Eye (tissue), 1 donor: ENCODE results near the gene RHBDL1.

ENCODE experiments used
- DNase-seq: peaks from one replicate; pipeline ENCODE4 v3.0.0-alpha.2; 2015

Gene RHBDL1

DNA sequence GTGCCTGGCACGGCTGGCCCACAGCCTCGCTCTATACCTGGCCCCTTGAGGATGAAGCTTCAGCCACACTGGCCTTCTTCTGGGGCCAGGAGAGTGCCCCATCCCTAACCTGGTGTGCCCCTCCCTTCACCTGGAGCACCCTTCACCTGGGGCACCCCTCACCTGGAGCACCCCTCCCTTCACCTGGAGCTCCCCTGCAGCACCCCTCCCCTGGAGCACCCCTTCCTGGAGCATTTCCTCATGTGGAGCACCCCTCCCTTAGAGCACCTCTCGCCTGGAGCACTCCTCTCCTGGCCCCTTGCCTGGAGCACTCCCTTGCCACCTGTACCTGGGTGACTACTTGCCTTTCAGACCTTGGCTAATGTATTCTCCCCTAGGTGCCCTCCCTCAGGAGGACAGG is 32.5 kb downstream of the RHBDL1 start:
- no peak for DNase-seq

DNA sequence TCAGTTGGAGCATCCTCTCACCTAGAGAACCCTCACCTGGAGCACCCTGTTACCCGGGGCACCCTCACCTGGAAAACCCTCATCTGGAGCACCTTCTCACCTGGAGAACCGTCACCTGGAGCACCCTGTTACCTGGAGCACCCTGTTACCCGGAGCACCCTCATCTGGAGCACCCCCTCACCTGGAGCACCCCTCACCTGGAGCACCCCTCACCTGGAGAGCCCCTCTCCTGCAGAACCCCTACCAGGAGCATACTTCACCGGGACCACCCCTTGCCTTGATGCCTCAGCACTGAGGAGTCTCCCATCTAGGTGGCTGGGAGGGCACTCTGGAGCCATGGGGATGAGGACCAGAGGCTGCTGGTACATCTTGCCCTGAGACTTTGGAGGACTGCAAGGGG is 33.5 kb downstream of the RHBDL1 start:
- DNase-seq = no peak

GRCh38 chr16:709566-710499 is 34.4 kb downstream of the RHBDL1 start:
- peak; percentile 97 for DNase-seq

DNA sequence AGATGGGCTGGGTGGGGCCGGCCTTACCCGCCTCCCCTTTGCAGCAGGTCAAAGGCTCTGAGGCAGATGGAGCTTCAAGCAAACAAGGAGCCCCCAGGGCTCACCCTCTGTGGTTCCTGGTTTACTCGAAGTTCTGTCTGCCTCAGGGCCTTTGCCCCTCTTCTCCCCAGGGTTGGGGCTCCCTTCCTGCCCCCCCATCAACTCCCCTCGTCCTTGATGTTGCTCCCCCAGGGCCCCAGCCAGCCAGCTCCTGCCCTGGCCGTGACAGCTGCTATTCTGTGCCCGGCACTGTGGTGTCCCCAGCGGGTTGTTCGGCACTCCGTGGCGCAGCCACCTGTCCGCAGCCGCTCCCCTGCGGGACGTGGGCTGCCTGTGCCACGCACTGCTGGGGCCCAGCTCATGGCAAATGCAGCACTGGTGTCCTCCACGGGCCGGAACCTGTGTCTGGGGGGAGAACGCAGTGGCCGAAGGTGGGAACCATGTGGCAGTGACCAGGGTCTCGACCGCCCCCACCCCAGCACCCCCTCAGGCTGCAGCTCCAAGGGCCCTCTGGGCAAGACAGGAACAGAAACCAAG is 35.1 kb downstream of the RHBDL1 start:
- no peak for DNase-seq

DNA sequence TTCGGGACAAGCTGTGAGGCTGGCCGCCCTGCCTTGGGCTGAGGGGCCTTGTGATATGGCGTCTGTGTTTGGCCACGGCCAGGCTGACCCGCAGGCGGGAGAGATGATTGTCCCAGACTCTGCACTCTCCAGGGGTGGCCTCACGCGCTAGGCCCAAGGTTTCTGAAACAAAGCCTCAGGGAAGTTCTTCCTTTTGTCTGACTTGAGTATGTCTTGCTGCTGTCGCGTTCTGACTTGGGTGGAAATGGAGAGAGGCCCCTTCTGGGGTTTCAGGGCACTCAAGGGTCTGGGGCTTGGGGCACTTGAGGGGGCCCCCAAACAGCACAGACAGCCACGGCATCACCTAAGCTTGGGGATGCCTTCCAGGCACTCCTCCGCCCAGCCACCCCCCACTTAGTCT is 35.6 kb downstream of the RHBDL1 start:
- DNase-seq = no peak

DNA sequence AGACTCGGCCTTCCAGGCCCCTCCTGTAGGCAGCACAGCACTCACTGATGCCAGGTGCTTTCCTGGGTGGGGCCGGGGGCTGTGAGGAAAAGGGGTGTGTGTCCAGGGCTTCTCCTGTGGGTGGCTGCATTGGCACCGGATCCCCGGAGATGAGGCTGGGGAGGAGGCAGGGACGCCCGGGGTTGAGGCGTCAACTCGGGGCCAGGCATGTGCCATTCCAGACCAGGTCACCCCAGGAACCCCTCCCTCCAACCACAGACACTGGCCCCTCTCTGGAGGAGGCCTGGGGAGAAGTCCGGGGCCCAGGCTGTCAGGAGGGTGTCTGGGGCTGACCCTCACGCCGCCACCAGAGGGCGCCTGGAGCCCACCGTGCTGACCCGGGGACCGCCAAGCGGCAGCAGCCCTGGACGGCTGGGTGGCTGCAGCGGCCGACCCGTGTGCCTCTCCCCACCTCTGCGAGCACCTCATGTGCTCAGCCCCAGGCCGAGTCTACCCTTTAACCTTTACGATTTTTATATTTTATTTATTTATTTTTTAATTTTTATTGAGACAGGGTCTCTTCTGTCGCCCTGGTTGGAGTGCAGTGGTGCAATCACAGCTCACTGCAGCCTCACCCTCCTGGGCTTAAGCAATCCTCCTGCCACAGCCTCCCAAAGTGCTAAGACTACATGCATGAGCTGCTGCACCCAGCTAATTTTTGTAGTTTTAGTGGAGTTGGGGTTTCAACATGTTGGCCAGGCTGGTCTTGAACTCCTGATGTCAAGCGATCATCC is 36.3 kb downstream of the RHBDL1 start:
- peak; percentile 84 for DNase-seq

DNA sequence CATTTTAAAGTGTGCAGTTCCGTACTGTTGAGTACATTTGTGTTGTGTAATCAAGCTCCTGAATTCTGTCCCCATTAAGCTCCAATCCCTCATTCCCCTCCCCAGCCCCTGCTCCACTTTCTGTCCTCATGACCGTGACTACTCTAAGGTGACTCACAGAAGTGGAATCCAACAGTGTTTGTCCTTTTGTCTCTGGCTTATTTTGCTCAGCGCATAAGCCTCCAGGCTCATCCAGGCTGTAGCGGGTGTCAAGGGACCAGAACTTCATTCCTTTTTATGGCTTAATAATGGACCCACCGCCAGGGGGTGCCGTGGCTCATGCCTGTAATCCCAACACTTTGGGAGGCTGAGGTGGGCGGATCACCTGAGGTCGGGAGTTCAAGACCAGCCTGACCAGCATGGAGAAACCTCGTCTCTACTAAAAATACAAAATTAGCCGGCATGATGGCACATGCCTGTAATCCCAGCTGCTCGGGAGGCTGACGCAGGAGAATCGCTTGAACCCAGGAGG is 37.3 kb downstream of the RHBDL1 start:
- DNase-seq = peak; percentile 63

DNA sequence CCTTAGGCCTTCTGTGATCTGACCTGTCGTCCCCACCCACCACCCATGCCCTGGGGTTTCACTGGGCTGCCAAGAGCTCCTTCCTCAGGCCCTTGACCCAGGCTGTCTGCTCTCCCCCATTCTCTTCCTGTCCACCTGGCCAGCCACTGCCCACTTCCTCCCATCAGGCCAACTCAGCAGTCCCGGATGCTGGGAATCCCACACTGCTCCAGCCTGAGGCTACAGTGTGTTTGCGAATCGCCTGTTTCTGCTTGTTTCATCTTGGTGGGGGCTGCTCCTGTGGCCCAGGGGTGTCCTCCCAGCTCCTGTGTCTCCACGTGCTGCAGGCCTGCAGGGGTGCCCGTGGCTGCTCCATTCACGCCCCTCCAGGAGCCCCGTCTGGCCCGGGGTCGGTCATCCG is 38.6 kb downstream of the RHBDL1 start:
- no peak for DNase-seq

DNA sequence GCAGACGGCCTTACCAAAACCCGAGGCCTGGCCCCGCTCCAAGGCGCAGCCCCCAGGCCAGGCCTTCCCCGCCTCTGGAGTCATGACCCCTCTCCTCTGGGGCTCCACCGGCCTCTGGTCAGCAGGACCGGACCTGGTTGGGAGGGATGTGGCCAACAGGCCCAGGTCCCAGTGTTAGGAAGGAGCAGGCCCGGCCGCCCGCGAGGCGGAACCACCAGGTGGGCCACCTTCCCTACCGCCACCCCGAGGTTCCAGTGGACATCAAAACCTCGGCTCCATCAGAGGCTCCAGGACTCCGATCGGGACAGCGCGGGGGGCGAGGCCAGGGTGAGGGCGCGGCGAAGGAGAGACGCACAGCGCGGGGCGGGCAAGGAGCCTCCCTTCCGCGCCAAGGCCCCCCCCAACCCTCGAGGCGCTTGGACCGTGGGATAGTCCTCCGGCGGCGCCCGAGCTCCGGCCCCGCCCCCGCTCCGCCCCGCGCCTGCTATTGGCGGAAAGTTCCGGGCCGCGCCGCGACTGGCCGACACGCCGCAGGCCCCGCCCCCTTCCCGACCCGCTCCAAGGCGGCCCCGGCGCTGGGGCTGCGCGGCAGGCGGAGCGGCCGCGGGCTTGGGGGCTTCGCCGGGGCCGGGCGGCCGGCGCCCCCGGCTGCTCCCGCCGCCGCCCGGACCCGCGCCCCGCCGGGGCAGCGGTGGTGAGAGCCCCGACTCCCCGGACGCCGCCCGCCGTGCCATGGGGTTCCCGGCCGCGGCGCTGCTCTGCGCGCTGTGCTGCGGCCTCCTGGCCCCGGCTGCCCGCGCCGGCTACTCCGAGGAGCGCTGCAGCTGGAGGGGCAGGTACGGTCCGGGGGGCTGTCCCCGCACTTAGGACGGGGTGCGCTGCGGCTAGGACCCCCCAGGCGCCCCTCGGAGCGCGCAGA is 39.3 kb downstream of the RHBDL1 start, which contains the start of gene METRN:
METRN (plus strand) TSS at position 561 of the 919 bp plus-strand sequence; CDS start at position 733, 172 bp downstream.
- peak; percentile 95 for DNase-seq

GRCh38 chr16:715477-716199 is 40.2 kb downstream of the RHBDL1 start:
- no peak for DNase-seq

GRCh38 chr16:716200-716568 is 40.7 kb downstream of the RHBDL1 start:
- peak; percentile 92 for DNase-seq

DNA sequence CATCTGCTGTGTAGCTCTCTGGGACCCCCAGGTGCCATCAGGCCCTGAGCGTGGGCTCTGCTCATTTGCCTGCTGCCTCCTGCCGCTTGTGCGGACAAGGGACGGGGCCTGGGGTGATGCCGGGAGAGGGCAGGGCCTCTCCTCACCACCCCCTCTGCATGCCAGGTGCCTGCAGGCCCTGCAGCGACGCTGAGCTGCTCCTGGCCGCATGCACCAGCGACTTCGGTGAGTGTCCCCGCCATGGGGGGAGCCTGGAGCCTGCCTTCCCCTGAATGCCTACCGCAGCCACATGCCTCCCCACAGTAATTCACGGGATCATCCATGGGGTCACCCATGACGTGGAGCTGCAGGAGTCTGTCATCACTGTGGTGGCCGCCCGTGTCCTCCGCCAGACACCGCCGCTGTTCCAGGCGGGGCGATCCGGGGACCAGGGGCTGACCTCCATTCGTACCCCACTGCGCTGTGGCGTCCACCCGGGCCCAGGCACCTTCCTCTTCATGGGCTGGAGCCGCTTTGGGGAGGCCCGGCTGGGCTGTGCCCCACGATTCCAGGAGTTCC is 41.4 kb downstream of the RHBDL1 start:
- DNase-seq = no peak

DNA sequence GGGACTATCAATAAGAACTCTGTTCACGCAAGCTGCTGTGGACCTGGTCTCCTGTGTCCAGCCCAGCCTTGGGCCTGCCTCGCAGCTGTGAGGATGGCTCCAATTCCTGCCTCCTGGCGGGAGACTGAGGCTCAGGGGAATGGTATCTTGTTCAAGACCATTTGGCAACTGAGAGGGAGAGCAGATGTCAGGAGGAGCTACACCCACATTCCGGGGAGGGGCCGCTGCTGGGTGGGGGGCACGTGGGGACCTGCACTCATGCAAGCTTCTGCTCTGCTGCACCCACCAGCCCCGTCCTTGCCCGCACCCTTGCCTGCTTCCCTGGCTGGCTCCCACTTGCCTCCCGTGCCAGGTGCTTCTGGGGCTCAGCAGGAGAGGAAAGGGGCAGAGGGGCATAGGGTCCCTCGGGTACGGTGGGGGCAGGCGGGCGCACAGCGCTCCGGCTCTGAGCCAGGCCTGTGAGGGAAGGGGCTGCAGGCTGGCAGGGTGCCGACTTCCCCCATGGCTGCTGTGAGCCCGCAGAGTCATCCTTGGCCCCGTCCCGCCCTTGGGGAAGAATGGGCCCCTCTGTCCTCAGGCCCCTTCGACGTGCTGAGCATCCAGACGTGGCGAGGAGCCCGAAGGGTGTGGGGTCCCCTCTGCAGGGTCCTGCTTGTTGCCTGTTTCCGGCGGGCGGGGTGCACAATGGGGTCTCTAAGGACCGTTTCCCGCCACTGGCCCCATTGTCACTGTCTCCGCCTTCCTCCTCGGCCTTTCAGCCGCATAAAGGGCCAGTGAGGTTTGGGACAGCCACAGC is 42.2 kb downstream of the RHBDL1 start:
- DNase-seq = peak; percentile 25

GRCh38 chr16:718389-718788 is 42.9 kb downstream of the RHBDL1 start:
- DNase-seq = no peak

GRCh38 chr16:718922-719321 is 43.5 kb downstream of the RHBDL1 start:
- no peak for DNase-seq

DNA sequence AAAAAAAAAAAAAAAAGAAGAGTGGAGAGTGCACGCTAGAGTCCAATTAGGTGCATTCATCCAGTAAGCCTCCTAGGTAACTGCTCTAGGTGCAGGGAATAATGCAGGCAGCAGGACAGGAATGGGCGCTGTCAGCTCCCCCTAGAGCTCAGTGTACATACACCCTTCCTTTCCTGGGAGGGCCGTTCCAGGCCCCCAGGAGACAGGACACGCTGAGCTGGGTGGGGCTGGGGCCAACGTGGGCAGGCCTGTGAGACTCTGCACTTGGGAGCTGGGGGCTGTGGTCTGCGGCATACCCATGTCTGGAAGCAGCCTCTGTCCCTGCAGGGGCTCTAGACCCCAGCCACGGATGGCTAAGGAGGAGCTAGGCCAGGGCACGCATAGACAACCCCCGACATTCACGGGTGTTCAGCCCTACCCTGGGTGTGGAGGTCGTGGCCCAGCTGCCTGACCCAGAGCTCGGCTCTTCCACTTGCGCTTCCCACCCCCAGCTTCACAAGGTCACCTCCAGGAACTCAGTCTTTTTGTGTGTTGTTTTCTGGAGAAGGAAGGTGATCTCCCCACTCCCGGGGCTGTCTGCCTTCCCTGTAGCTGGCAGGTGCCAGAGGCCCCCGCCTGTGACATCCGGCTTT is 44.5 kb downstream of the RHBDL1 start:
- DNase-seq = no peak

DNA sequence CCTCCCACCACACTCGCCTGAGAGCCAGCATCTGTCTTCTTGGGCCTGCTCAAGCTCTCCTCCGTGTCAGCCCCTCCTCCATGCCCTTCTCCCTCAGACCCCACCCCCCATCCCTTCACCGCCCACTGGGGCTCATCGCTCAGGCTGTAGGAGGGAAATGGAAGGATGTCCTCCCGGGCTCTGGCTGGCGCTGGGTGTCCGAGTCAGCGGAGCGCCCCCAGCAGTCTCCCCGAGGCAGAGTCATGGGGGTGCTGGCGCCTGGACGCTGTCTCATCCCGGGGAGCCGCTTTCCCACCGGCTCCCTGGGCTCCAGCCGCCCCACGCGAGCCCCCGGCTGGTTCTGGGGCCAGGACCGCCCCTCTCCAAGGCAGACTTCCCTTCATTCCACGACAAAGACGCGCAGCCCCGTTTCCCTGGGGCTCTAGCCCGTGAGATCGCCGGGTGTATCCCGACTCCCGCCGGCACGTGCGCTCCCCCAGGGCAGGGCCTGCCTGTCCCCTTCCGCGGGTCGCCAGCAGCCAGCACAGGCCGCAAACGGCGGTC is 45.0 kb downstream of the RHBDL1 start:
- peak; percentile 94 for DNase-seq

- DNase-seq = peak; percentile 90
These were observed 45.7 kb downstream of the RHBDL1 start, which contains the start of gene ANTKMT for GRCh38 chr16:720990-721764. Gene ANTKMT (plus strand): TSS chr16:721146. CDS start chr16:721275, 129 bp downstream.
